ENCODE measurements around the gene COMMD3.

DNA sequence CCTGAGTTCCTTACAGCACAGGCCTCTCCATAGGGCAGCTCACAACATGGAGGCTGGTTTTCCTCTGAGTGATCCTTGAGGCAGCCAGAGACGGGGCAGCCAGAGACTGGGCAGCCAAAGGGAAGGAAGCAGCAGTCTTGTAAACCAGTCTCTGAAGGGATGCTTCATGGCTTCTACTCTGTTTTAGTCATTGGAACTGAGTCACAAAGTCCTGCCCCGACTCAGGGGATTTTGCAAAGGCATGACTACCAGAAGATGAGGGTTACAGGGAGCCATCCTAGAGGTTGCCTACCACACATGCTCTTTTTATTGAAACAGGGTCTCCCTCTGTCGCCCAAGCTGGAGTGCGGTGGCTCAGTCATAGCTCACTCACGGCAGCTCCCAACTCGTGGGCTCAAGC is 44.4 kb upstream of the COMMD3 start:
- TF ChIP-seq, protein P1, sequence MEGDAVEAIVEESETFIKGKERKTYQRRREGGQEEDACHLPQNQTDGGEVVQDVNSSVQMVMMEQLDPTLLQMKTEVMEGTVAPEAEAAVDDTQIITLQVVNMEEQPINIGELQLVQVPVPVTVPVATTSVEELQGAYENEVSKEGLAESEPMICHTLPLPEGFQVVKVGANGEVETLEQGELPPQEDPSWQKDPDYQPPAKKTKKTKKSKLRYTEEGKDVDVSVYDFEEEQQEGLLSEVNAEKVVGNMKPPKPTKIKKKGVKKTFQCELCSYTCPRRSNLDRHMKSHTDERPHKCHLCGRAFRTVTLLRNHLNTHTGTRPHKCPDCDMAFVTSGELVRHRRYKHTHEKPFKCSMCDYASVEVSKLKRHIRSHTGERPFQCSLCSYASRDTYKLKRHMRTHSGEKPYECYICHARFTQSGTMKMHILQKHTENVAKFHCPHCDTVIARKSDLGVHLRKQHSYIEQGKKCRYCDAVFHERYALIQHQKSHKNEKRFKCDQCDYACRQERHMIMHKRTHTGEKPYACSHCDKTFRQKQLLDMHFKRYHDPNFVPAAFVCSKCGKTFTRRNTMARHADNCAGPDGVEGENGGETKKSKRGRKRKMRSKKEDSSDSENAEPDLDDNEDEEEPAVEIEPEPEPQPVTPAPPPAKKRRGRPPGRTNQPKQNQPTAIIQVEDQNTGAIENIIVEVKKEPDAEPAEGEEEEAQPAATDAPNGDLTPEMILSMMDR (IDR thresholded peaks at IDR 0.05): no peak
- TF ChIP-seq POLR2A (IDR thresholded peaks at IDR 0.05; ENCODE audit: low read depth): no peak

All from esophagus muscularis mucosa (tissue), 3 donors.